ENCODE results near the gene PDE4D. TPM values are rescaled to one million over a fixed set of nuclear protein-coding genes. Genes with fewer than 3 reads are reported as not detected.

The PDE4D gene
- total RNA-seq, 1 donor from 2014 or later: 50.0 TPM

DNA sequence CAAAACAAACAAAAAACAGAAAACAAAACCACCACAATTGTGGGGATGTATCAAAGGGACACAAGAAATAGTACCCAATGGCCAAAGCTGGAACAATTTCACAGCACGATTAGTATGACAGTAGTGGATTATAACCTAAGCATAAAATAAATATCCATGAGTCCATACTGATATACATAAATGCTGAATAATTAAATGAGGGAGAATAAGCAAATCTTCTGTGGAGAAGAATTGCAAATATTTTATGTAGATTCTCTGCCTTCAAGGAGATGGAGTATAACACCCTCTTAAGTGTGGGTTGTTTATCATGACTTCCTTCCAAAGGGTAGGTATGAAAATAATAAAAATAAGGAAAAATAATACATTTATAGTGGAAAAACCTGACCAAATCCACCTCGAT is 325.4 kb downstream of the PDE4D start:
- no peaks in the 10 kb centered on the region for H3K27me3 Mint-ChIP-seq
- no peak overlapping the region for H3K27ac Mint-ChIP-seq
- H3K36me3 Mint-ChIP-seq: peaks cover 23% of the 10 kb centered on the region
- H3K9me3 Mint-ChIP-seq: peaks cover 9% of the 10 kb centered on the region
- no peak overlapping the region for H3K4me3 Mint-ChIP-seq
- no peak for DNase-seq (ENCODE audit: extremely low spot score, unreplicated experiment)
- peaks cover 26% of the 10 kb centered on the region for H3K4me1 Mint-ChIP-seq (ENCODE audit: unreplicated experiment)
- no peak for TF ChIP-seq CTCF (conservative IDR thresholded peaks at IDR 0.05)

- Mint-ChIP-seq H3K4me1 (ENCODE audit: unreplicated experiment) (peaks cover 39% of the 10 kb centered on the region), H3K4me3 (no peak overlapping the region), H3K36me3 (peaks cover 19% of the 10 kb centered on the region), H3K9me3 (peaks cover 9% of the 10 kb centered on the region), H3K27ac (no peak overlapping the region), H3K27me3 (no peaks in the 10 kb centered on the region)
- no peak for TF ChIP-seq CTCF (conservative IDR thresholded peaks at IDR 0.05)
- DNase-seq (ENCODE audit: extremely low spot score, unreplicated experiment): no peak
Observed at GRCh38 chr5:59565551-59565950, 328.0 kb downstream of the PDE4D start.

DNA sequence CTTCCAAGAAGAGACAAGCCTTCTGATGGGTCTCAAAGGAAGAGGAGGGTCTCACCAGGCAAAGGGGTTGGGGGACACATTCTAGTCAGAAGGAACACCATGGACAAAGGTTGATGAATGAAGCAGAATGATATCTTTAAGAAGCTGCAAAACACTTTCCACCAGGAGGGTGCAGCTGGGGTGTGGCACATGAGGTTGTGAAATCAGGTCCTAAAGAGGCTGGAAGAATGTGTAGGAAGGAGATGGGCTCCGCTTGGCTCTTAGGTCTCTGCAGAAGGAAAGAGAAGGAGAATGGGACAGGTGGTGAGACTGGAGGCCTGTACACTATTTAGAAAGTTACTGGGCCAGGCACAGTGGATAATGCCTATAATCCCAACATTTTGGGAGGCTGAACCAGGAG is 328.6 kb downstream of the PDE4D start:
- Mint-ChIP-seq H3K27ac (no peak overlapping the region), H3K27me3 (no peaks in the 10 kb centered on the region), H3K4me1 (ENCODE audit: unreplicated experiment) (peaks cover 45% of the 10 kb centered on the region), H3K9me3 (peaks cover 9% of the 10 kb centered on the region), H3K4me3 (no peak overlapping the region), H3K36me3 (peaks cover 19% of the 10 kb centered on the region)
- DNase-seq (ENCODE audit: extremely low spot score, unreplicated experiment): no peak
- no peak for TF ChIP-seq CTCF (conservative IDR thresholded peaks at IDR 0.05)

DNA sequence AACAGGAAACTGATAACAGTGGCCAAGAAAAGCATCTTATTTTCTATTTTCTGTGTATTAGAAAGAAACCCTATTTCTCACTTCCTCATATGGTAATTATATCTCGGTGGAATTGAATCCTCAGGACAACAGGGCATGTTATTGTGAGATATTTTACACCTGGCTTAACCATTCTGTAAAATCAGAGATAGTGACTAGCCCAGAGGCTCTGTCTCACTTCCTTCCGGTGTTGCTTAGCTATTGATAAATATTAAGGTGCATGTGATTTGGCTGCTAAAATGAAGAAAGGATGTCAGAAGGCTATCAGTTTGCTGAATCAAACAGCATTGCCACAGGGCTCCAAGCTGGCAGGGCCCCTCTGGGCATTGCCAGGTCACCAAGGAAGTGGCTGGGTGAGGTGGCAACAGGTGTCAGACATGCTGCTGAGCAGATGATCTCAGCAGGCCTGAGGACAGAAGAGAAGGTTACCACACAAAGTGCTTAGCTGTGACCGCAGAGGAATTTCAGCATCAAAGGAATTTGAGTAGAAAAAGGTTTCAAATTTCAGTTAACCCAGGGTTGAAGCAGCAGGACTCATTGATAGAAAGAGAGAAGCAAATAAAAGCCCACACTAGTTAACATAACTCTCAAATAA is 330.7 kb downstream of the PDE4D start:
- Mint-ChIP-seq H3K36me3 (peaks cover 16% of the 10 kb centered on the region), H3K27me3 (no peaks in the 10 kb centered on the region), H3K27ac (peak overlapping the region; percentile 55), H3K4me1 (ENCODE audit: unreplicated experiment) (peaks cover 47% of the 10 kb centered on the region), H3K9me3 (peaks cover 2% of the 10 kb centered on the region), H3K4me3 (no peak overlapping the region)
- no peak for DNase-seq (ENCODE audit: extremely low spot score, unreplicated experiment)
- TF ChIP-seq CTCF (conservative IDR thresholded peaks at IDR 0.05): no peak

- Mint-ChIP-seq H3K4me3 (no peak overlapping the region), H3K36me3 (peaks cover 11% of the 10 kb centered on the region), H3K4me1 (ENCODE audit: unreplicated experiment) (peaks cover 40% of the 10 kb centered on the region), H3K9me3 (no peaks in the 10 kb centered on the region), H3K27me3 (no peaks in the 10 kb centered on the region), H3K27ac (no peak overlapping the region)
- no peak for TF ChIP-seq CTCF (conservative IDR thresholded peaks at IDR 0.05)
- no peak for DNase-seq (ENCODE audit: extremely low spot score, unreplicated experiment)
Observed at GRCh38 chr5:59560553-59560952, 333.0 kb downstream of the PDE4D start.

DNA sequence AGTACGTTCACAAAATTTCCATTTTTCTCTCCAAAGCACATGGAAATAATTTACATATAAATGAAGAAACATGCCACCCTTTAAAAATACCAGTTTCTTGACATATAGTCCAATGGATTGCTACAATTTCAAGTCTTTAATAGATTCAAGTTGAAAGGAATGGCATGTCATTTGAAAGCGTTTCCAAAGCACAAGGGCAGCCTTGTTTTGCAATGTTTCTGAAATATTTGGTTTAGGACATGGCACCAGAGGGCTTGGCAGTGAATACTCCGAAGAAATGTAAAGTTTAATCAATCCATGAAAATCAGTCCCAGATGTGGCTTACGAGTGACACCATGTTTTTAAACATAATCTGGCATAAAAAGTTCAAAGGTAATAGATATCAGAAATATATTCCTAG is 333.7 kb downstream of the PDE4D start:
- Mint-ChIP-seq H3K27ac (no peak overlapping the region), H3K27me3 (no peaks in the 10 kb centered on the region), H3K9me3 (no peaks in the 10 kb centered on the region), H3K4me1 (ENCODE audit: unreplicated experiment) (peaks cover 40% of the 10 kb centered on the region), H3K4me3 (no peak overlapping the region), H3K36me3 (peaks cover 8% of the 10 kb centered on the region)
- no peak for TF ChIP-seq CTCF (conservative IDR thresholded peaks at IDR 0.05)
- DNase-seq (ENCODE audit: extremely low spot score, unreplicated experiment): no peak

Data from type B pancreatic cell (in vitro differentiated cells).